SW480 (cell line): ENCODE measurements around the gene KLRB1.
"Not testable (repeated sequence)": the region's sequence is repeated elsewhere in the genome, so short reads cannot be mapped to it uniquely, and the experiment has no call there.

Experiments used
- DNase-seq: peaks from one replicate; pipeline ENCODE4 v3.0.0-alpha.2; 2016; ENCODE audit warnings: low spot score

Gene KLRB1

GRCh38 chr12:9619411-9620179 lies 11.9 kb upstream of the KLRB1 start:
- DNase-seq = no peak

- not testable (repeated sequence) for DNase-seq
Measured at GRCh38 chr12:9618906-9619305, 11.2 kb upstream of the KLRB1 start.

GRCh38 chr12:9617124-9617523 lies 9.4 kb upstream of the KLRB1 start:
- DNase-seq = no peak

GRCh38 chr12:9615420-9616136 lies 7.9 kb upstream of the KLRB1 start:
- no peak for DNase-seq

GRCh38 chr12:9610606-9611005 lies 2.9 kb upstream of the KLRB1 start:
- DNase-seq = not testable (repeated sequence)

- DNase-seq = no peak
Measured at GRCh38 chr12:9606736-9607372, 862 bp downstream of the KLRB1 start.

GRCh38 chr12:9606247-9606646 lies 1.5 kb downstream of the KLRB1 start:
- DNase-seq = no peak

GRCh38 chr12:9605483-9605882 lies 2.2 kb downstream of the KLRB1 start:
- no peak for DNase-seq

- DNase-seq = no peak
Measured at GRCh38 chr12:9604287-9604686, 3.4 kb downstream of the KLRB1 start.

GRCh38 chr12:9600426-9600825 lies 7.3 kb downstream of the KLRB1 start:
- not testable (repeated sequence) for DNase-seq

GRCh38 chr12:9598363-9598762 lies 9.4 kb downstream of the KLRB1 start:
- DNase-seq = no peak

- no peak for DNase-seq
Measured at GRCh38 chr12:9597365-9597764, 10.4 kb downstream of the KLRB1 start.

GRCh38 chr12:9590441-9590840 lies 17.3 kb downstream of the KLRB1 start:
- no peak for DNase-seq

GRCh38 chr12:9588749-9589148 lies 19.0 kb downstream of the KLRB1 start:
- DNase-seq = no peak

GRCh38 chr12:9587987-9588600 lies 19.6 kb downstream of the KLRB1 start:
- DNase-seq = no peak

GRCh38 chr12:9577729-9578128 lies 30.0 kb downstream of the KLRB1 start:
- not testable (repeated sequence) for DNase-seq

- not testable (repeated sequence) for DNase-seq
Measured at GRCh38 chr12:9567151-9567550, 40.6 kb downstream of the KLRB1 start.

- not testable (repeated sequence) for DNase-seq
Measured at GRCh38 chr12:9566113-9566512, 41.6 kb downstream of the KLRB1 start.

- not testable (repeated sequence) for DNase-seq
Measured at GRCh38 chr12:9564418-9564817, 43.3 kb downstream of the KLRB1 start.

GRCh38 chr12:9562841-9563453 lies 44.8 kb downstream of the KLRB1 start:
- DNase-seq = not testable (repeated sequence)

GRCh38 chr12:9545489-9545888 lies 62.2 kb downstream of the KLRB1 start:
- not testable (repeated sequence) for DNase-seq
